ENCODE measurements around the gene GRK4. TPM values are rescaled to one million over a fixed set of nuclear protein-coding genes. Genes with fewer than 3 reads are reported as not detected.

Gene GRK4
- total RNA-seq, 1 experiment from 2014 or later: 3.7 TPM

- Histone ChIP-seq H2AFZ (ENCODE audit: low read length) (no peak overlapping the region), H3K9me3 (ENCODE audit: low read length) (no peaks in the 10 kb centered on the region), H3K27ac (ENCODE audit: low read length) (no peak overlapping the region), H3K27me3 (ENCODE audit: low read length) (no peaks in the 10 kb centered on the region), H3K4me2 (ENCODE audit: low read length) (no peak overlapping the region), H3K4me3 (ENCODE audit: low read length) (no peak overlapping the region), H3K36me3 (ENCODE audit: low read depth, low read length) (no peaks in the 10 kb centered on the region), H3K4me1 (ENCODE audit: insufficient read depth, low read length) (no peaks in the 10 kb centered on the region), H3K79me2 (ENCODE audit: low read length) (no peaks in the 10 kb centered on the region), H3K9ac (ENCODE audit: low read length) (no peak overlapping the region), H3K9me2 (replicated peaks; ENCODE audit: low read length) (no peaks in the 10 kb centered on the region), H3F3A (ENCODE audit: low read length, unreplicated experiment) (no peaks in the 10 kb centered on the region), H4K20me1 (ENCODE audit: low read length) (no peaks in the 10 kb centered on the region)
- intact Hi-C loops (cut with micrococcal nuclease): loop anchor here (5.0 kb wide), 1 partner anchor 73 kb away; the partner anchor contains the start of genes GRK4 and NOP14
- TF ChIP-seq EZH2 (IDR thresholded peaks at IDR 0.05; ENCODE audit: low read length, unreplicated experiment): no peak
- no peak for TF ChIP-seq EZH2phosphoT487 (IDR thresholded peaks at IDR 0.05; ENCODE audit: borderline replicate concordance, low read length)
- no peak for TF ChIP-seq CTCF (conservative IDR thresholded peaks at IDR 0.05; ENCODE audit: low read depth, low read length)
- ATAC-seq: no peak
- no TSS peak for BruUV-seq (replicated peaks)
- ChIA-PET POLR2A (ENCODE audit: unreplicated experiment) (no interaction called here), CTCF (no interaction called here)
- DNase-seq: no peak
These were observed 71.9 kb downstream of the GRK4 start for GRCh38 chr4:3035249-3035648.

- Histone ChIP-seq H2AFZ (ENCODE audit: low read length) (no peak overlapping the region), H4K20me1 (ENCODE audit: low read length) (no peaks in the 10 kb centered on the region), H3K36me3 (ENCODE audit: low read depth, low read length) (no peaks in the 10 kb centered on the region), H3K9me2 (replicated peaks; ENCODE audit: low read length) (no peaks in the 10 kb centered on the region), H3K4me1 (ENCODE audit: insufficient read depth, low read length) (no peaks in the 10 kb centered on the region), H3K27ac (ENCODE audit: low read length) (no peak overlapping the region), H3K4me2 (ENCODE audit: low read length) (no peak overlapping the region), H3K9me3 (ENCODE audit: low read length) (no peaks in the 10 kb centered on the region), H3F3A (ENCODE audit: low read length, unreplicated experiment) (no peaks in the 10 kb centered on the region), H3K4me3 (ENCODE audit: low read length) (no peak overlapping the region), H3K9ac (ENCODE audit: low read length) (no peak overlapping the region), H3K79me2 (ENCODE audit: low read length) (no peaks in the 10 kb centered on the region), H3K27me3 (ENCODE audit: low read length) (no peaks in the 10 kb centered on the region)
- ChIA-PET CTCF (no interaction called here), POLR2A (ENCODE audit: unreplicated experiment) (no interaction called here)
- no TSS peak for BruUV-seq (replicated peaks)
- TF ChIP-seq EZH2phosphoT487 (IDR thresholded peaks at IDR 0.05; ENCODE audit: borderline replicate concordance, low read length): no peak
- TF ChIP-seq CTCF (conservative IDR thresholded peaks at IDR 0.05; ENCODE audit: low read depth, low read length): no peak
- TF ChIP-seq EZH2 (IDR thresholded peaks at IDR 0.05; ENCODE audit: low read length, unreplicated experiment): no peak
- DNase-seq (no peak), ATAC-seq (no peak)
- intact Hi-C loops (cut with micrococcal nuclease): loop anchor here (2.0 to 5.0 kb wide), 2 partner anchors 59 to 73 kb away; partner anchors contain the start of genes GRK4 and NOP14
These were observed 72.3 kb downstream of the GRK4 start for GRCh38 chr4:3035674-3036073.

- no TSS peak for BruUV-seq (replicated peaks)
- no peaks in the 10 kb centered on the region for H3K9me2 ChIP-seq (replicated peaks; ENCODE audit: low read length)
- H4K20me1 ChIP-seq (ENCODE audit: low read length): no peaks in the 10 kb centered on the region
- intact Hi-C loops (cut with micrococcal nuclease): loop anchor here (2.0 to 5.0 kb wide), 2 partner anchors 60 to 74 kb away; partner anchors contain the start of genes GRK4 and NOP14
- H3K79me2 ChIP-seq (ENCODE audit: low read length): no peaks in the 10 kb centered on the region
- H3K9me3 ChIP-seq (ENCODE audit: low read length): no peaks in the 10 kb centered on the region
- H3K9ac ChIP-seq (ENCODE audit: low read length): no peak overlapping the region
- H3K36me3 ChIP-seq (ENCODE audit: low read depth, low read length): no peaks in the 10 kb centered on the region
- no peaks in the 10 kb centered on the region for H3F3A ChIP-seq (ENCODE audit: low read length, unreplicated experiment)
- peaks cover 6% of the 10 kb centered on the region for H3K4me1 ChIP-seq (ENCODE audit: insufficient read depth, low read length)
- no peak overlapping the region for H3K4me3 ChIP-seq (ENCODE audit: low read length)
- TF ChIP-seq CTCF (conservative IDR thresholded peaks at IDR 0.05; ENCODE audit: low read depth, low read length): no peak
- no peak for TF ChIP-seq EZH2 (IDR thresholded peaks at IDR 0.05; ENCODE audit: low read length, unreplicated experiment)
- no peak for TF ChIP-seq EZH2phosphoT487 (IDR thresholded peaks at IDR 0.05; ENCODE audit: borderline replicate concordance, low read length)
- ATAC-seq (no peak), DNase-seq (no peak)
- CTCF ChIA-PET: no interaction called here
- H2AFZ ChIP-seq (ENCODE audit: low read length): no peak overlapping the region
- no peak overlapping the region for H3K27ac ChIP-seq (ENCODE audit: low read length)
- H3K4me2 ChIP-seq (ENCODE audit: low read length): no peak overlapping the region
- POLR2A ChIA-PET (ENCODE audit: unreplicated experiment): no interaction called here
- no peaks in the 10 kb centered on the region for H3K27me3 ChIP-seq (ENCODE audit: low read length)
These were observed 73.0 kb downstream of the GRK4 start for GRCh38 chr4:3036131-3036952.

All from PC-3 (cell line).